IPS-11a (cell line): ENCODE measurements around the gene ARHGAP26.

ENCODE experiments used
- H3K4me3 ChIP-seq: one replicate; pipeline ENCODE4 v1.5.1; 2013; ENCODE audit warnings: low read depth, low read length, control low read depth

The ARHGAP26 gene

DNA sequence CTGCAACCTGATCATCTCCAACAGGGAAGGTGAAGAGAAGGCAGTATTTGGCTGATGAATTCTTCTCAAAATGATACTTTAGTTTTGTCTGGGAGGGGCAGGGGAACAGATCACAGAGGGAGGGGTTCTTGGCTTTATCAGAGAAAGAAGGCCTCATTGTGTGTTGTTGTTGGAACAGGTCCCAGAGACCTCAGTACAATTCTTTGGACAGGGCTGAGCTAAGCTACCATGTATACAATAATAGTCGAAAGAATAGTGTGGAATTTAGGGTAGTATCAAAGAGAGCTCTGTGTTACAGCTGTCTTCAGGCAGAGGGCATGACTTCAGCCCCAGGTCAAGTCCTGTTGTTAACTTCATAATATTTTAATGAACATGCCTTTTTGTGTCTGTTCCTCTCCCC lies 39.9 kb downstream of the ARHGAP26 start:
- H3K4me3 ChIP-seq = no peak overlapping the region

DNA sequence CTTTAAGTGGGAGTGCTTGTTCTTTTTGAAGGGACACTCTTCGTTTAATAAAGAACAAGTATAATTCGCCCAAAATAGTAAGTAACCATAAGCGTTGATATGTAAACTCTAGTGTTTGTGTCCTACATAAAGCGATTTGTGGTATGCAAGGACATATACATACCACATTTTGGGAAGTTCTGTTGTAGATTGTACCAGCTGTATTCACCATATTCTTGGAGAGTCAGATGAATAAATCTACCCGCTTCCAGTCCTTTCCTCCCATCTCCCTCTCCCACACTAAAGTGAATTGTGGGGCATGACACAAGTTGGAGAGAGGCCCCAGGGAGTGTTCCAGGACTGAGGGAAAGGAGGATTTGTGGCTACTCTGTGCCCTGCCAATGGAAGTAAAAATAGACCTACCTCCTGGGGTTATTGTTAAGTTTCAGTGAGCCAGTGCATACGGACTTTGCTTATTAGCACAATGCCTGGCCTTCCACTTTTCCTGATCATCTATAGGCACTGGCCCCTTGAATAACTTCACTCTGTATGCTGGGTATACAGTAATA lies 40.6 kb downstream of the ARHGAP26 start:
- no peak overlapping the region for H3K4me3 ChIP-seq

DNA sequence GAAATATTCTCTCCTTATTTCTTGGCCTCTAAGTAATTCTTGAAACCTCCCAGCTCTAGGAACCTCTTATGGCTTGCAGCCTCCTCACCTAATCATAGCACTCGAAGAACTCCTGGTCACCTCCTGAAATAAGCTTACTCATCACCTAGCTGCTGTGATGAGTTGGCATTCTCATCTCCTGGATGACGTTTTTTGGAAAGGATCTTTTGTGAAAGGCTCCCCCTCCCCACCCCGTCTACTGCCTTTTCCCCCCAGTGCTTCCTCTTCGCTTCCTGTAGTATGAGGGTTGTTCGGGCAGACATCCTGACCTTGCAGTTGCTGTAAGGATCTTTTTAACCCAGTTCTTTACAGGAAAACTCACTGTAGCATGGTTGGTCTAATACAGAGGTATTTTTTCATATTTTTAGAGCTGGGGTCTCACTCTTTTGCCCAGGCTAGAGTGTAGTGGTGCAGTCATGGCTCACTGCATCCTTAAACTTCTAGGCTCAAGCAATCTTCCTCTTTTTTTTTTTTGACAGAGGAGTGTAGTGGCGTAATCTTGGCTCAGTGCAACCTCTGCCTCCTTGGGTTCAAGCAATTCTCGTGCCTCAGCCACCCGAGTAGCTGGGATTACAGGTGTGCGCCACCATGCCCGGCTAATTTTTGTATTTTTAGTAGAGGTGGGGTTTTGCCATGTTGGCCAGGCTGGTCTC lies 41.8 kb downstream of the ARHGAP26 start:
- no peak overlapping the region for H3K4me3 ChIP-seq

DNA sequence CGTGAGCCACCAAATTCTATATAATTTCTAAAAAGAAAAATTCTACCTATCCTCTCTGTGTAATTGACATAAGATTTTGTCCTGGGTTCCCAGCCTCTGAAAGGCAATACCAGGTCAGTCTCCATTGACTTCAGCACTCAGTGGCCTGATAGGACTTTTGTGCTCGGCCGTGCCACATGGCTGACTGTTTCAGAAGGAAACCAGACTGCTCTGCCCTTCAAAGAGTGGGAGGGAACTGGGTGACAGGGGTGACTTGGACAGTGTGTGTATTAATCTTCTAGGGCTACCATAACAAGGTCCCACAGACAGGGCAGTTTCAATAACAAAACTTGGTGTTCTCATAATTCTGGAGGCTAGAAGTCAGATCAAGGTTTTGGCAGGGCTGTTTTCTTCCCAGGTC lies 43.0 kb downstream of the ARHGAP26 start:
- H3K4me3 ChIP-seq = no peak overlapping the region

DNA sequence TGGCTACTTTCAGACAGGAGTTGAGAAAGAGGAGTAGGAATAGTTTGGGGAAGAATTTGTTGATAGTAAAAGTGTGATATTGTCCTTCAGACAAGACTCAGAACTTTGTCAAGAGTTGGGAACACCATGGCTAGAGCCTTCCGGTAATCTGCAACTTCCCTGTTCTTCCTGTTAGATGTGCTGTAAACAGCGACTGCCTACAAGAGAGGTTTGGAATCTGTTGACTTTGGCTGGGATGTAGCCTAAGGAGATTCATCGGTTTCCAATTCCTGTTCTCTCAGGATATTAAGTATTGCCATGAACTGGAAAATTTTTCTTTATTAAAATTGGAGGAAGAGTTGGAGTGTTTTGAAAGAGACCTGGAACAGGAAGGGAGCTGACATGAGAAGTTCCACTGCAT lies 43.9 kb downstream of the ARHGAP26 start:
- no peak overlapping the region for H3K4me3 ChIP-seq

DNA sequence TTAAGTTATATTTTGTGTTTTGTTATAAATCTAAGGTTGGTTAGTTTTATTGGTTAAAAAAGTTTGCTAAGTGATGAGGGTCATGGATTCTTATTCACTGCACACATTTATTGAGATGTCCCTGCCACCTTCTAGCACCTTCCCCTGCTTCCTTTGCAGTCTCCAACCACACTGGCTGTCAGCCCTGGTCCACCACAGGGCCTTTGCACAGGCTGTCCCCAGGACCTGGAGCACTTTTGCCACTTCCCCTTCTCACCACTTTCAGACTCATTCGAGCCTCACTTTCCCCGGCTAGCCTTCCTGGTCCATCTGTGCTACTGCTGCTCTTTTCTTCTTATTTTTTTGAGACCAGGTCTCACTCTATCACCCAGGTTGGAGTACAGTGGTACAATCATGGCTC lies 45.3 kb downstream of the ARHGAP26 start:
- no peak overlapping the region for H3K4me3 ChIP-seq

DNA sequence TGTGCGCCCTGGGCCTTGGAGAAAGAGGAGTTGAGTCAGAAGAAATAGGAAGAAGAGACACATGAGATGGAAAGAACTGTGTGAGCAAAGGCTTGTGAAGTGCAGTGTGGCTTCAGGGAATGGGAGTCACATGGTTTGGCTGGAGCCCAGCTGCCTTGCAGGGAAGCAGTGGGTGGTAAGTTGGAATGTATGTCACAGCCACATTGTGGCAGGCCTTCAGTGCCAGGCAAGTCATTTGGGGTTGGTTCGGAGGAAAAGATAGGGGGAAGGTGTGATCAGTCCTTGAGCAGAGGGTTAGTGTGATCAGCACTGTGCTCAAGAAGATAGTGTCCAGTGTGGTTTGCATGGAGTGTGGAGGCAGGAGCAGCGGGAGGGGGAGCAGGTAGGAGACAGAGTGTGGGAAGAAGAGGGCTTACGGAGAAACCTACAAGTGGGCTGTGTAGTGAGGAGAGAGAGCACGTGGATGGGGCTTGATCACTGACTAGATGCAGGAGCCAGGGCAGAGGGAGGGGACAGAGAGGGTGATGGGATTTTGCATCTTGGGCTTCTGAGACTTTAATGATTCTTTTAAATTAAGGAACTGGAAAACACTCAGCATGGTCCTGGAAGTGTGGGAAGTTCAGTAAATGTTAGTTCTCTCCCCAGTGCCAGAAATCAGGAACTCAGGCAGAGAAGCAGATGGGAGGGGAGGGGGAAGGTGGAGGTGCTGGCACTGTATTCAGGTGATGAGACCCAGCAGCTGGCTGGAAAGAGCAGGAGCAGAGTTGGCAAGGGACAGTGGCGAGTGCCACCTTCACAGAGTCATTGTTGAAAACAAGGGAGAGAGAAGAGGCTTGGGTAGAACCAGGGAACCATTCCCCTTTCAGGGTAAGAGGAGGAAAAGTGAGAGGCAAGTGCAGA lies 46.6 kb downstream of the ARHGAP26 start:
- H3K4me3 ChIP-seq = no peak overlapping the region

DNA sequence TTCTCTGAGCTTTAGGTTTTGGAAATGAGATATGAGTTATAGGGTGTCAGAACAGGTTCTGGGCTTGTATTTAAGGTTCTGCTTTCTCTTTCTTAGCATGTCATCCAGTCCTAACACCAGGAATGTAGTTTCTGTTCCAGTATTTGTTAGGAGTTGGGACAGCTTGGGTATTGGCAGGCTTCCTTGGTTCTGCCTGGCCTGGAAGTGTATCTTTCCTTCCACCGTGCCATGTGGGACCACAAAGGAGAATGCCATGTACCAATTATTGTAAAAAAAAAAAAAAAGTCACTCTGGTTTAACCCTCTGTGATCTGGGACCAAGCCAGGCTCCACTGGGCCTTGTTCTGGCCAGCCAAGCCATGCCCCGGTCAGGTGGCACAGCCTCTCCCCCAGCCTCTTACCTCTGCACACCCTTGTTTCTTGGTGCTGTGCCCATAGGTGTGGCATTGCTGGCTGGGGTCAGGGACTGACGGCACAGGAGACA lies 47.8 kb downstream of the ARHGAP26 start:
- no peak overlapping the region for H3K4me3 ChIP-seq

DNA sequence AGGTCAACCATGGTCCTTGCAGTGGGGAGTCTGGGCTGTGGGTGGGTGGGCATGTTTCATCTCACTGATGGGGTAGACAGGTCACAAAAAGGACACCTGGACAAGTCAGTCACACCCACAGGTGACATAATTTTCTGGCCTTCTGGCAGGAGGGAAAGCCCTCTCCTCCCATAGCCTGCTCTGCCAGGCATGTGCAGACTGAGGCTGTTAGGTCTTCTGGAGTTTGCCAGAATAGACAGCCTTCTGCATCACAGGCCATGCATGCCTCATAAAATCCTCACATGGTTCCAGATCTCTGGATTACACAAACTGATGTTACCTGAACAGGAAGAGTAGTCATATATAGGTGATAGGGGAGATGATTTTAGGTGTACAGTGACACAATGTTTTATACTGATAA lies 49.1 kb downstream of the ARHGAP26 start:
- H3K4me3 ChIP-seq = no peak overlapping the region

DNA sequence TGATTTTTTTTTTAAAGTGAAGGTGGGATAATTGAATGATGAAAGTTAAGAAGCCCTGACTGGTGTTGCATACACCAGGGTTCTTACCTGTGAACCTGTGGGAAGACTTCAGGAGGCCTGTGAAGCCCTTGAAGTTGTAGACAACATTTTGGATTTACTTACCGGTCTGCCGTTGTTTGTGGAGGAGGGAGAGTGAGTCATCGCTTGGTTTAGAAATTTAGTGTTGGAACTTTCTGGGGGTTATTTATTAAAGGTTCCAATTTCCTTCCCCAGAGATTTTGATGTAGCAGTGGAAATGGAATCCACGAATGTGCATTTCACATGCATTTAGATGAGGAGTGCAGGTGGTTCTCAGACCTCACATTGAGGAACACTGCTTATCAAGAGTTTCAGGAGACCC lies 49.6 kb downstream of the ARHGAP26 start:
- no peak overlapping the region for H3K4me3 ChIP-seq

DNA sequence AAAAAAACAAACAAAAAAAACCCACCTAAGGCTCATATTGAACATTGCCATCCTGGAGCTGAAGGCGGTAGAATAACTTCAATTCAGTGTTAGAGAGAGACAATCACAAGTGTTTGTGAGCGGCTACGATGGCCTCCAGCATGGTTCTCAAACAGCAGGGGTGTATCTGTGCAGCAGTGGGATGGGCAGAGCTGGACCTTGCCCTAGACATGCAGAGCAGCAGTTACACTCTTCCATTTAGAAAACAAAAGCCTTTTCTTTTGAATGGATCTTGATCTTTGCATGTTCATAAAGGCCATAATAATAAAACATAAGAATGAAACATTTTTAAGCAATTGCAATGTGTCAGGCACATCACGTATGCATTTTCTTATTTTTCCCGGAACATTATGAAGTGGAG lies 50.3 kb downstream of the ARHGAP26 start:
- no peak overlapping the region for H3K4me3 ChIP-seq

DNA sequence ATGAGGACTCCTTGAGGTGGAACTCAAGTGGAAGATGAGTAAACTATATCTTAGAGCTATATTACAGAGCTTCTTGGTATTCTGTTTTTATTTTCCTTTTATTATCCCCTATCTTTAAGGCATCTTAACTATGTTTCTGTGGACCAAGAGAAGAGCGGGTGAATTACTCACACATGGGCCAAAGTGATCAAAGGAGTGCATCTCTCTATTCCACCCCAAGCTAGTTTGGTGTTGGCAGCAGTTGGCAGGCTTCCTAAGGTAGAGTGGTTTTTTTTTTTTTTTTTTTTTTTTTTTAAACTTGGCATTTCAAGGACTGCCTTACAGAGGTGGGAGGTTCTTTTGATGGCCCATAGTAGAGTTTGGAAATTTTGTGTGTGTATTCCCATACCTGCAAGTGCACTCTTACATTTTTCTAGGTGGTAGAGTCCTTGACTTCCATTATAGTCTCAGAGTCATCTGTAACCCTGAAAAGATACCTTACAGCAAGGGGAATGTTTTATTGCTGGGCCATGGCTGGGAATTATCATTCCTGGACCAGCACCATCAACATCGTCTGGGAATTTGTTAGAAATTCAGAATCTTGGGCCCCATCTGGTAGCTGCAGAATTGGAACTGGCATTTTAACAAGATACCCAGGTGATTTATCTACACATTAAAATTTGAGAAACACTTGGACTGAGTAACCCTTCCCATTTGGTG lies 51.0 kb downstream of the ARHGAP26 start:
- H3K4me3 ChIP-seq = no peak overlapping the region

DNA sequence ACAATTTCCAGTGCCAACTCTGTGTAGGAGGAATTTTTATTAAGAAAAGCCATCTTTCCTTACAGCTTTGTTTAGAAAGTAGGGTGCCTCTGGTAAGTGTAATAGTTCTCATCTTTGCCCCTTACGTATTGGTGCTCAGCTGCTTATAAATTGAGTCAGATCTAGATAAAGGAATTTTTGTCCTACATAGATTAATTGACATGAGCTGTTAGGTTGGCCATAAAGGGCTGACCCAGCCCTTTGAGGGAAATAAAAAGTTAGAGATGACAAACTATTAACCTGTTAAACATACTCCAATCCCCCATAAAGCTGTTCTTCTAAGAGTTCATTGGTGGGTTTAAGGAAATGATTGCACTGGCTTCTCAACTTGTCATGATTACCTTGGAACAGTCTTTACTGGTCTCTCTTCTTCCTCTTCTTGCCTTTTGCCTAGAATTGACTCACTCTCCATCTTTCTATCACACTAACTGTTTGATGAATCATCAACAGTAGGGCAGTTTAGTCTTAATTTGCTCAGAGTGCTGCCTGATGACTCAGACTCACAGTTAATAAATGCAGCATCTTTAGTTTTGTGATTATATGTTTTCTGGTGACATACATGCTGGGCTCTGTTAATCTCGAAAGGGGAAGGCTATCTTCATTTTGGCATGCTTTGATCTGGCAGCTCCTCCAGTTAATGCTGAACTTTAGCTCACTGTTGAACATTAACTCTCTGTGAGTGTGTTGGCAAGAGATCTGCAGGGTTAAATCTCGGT lies 51.7 kb downstream of the ARHGAP26 start:
- no peak overlapping the region for H3K4me3 ChIP-seq

DNA sequence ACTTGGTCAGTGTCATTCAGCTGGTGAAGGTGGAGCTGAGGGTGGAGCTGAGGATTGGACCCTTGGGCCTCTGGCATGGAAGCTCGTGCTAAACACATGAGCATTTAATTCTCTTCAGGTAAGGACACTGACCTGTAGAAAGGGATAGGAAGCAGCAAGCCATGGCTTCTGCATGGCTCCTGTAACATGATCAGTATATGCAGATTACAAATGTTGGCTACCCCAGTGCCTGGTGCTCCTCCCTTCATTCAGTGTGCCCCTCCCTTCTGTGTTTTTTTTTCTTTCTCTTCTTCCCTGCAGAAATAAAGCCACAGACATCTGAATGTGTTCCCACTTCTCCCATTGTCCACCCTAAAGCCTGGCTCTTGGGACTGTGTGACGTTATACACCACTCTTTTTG lies 52.9 kb downstream of the ARHGAP26 start:
- H3K4me3 ChIP-seq = no peak overlapping the region

DNA sequence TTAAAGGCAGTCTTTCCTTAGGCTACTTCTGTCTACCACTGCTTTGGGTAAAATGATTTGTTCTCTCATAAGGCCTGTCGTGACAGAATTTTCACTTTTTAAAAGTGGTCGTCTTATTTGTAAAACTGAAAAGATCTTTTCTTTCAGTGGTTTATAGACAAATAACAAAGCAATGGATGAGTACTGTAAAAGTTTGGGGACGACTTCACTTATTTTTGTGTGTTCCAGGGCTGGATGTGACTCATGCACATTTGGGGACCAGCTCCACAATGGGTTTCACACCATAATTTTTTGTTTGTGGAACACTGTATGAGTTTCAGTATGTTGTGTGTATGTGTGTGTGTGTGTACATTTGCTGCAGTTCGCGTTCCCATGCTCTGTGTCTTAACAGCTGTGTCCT lies 53.6 kb downstream of the ARHGAP26 start:
- H3K4me3 ChIP-seq = no peak overlapping the region

DNA sequence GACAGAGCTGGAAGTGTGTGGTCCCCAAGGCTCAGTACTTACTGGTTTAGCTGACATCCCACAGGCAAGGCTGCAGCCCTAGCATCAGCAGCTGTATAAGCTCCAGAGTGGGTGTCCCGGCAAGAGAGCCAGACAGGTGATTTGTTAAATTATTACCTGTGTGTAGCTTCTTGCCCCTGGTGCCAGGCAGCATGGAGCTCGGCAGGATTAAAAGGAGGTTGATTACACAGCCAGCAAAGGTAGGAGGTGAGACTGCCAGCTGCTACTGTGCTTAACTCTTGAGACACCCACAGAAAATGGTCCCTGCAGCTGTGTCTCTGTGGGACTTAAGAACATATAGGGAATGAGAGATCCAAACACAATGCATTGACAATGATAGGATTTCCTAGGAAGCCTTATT lies 54.2 kb downstream of the ARHGAP26 start:
- no peak overlapping the region for H3K4me3 ChIP-seq

DNA sequence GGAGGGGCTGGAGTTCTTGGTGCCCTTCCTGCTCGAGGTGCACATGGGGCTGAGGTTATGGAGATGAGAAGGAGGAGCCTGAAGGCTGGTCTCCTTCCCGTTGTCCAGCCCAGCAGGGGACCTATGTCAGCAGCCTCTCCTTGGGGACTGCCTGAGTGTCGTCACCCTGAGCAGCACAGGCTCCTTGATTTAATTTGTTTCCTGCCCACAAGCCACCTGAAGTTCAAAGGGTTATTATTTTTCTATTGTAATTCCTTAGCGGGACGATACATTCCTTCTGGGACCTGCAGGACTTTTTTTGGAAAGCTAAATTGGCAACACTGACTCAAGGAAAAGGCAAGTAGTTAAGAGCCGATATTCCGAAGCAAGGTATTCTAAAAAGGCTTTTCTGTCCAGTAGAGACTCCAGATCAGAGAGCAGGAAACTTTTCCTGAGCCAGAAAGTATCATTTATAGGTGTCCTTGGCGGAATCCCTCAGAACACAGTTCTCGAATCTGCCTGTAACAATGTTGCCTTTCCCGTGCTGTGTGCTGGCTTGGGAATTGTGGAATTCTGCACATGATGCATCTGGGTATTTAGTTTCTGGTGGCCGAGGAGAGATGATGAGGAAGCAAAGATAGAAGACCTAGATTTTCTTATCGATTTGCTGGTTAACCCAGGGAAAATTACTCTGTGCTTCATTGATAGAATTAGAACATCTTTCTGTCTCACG lies 55.4 kb downstream of the ARHGAP26 start:
- H3K4me3 ChIP-seq = no peak overlapping the region

DNA sequence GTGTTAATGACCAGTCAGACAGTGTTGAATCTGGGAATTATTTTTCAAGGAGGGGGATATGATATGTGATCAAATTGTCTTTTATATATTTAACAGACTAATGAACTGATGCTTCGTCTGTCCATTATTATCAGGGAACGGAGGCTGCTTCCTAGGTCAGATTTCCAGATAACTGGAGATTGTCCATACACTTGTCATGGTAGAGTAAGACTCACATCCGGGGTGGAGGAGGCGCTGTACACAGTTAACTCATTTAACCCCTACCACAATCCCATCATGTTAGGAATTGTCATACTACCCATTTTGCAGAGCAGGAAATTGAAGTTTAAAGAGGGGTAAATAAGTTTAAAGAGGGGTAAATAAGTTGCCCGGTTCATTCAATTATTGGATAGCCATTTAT lies 55.9 kb downstream of the ARHGAP26 start:
- no peak overlapping the region for H3K4me3 ChIP-seq

DNA sequence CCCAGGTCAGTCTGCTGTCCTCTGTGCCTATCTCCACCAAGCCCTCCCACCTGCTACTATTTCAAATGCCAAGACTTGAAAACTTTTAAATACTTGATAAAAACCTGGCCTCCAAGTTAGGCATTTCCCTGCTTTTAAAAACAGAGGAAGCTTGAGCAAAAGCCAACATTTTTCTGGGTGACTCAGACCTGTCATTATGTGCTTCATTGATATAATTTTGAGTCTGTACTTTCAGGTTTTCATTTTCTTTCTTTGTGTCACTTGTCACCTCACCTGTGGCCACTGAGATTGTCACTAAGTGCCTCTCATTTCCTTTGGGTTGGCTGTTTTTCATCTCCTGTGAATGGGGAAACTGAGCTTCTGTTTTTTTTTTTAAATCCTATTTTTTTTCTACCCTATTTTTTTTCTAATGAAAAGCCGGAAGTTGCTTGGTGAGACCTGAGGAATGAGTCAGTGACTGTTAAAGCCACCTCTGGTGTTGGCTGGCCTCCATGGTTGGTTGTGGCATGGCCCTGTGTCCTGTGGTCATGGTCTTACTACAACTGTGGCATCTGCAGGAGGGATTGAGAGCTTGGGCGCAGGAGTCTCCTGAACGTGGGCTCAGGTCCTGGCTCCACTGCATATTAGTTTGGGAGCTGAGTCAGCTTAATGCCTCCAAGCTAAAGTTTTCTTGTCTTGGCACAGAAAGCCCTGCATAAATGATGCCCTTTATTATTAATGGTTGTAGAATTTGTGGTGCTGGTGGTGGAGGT lies 56.7 kb downstream of the ARHGAP26 start:
- no peak overlapping the region for H3K4me3 ChIP-seq
